GM18951 (cell line): ENCODE results near the gene ZSWIM6.
"Not testable (repeated sequence)": the region's sequence is repeated elsewhere in the genome, so short reads cannot be mapped to it uniquely, and the experiment has no call there.

Experiments used
- POLR2A ChIP-seq: IDR thresholded peaks from 4 replicates; pipeline ENCODE4 v1.6.1; 2011; ENCODE audit warnings: mild to moderate bottlenecking; ENCODE audit not compliant: insufficient read length, insufficient read depth; ENCODE audit errors: extremely low read depth
- in situ Hi-C: fragments of 300-500 bp; cut with MboI; formaldehyde crosslinking; loops from one replicate; pipeline ENCODE4 v1.12.0; 2022; ENCODE audit warnings: low sequenced_read_pairs, mixed read lengths, inconsistent platforms; ENCODE audit not compliant: unreplicated experiment

ZSWIM6 gene

DNA sequence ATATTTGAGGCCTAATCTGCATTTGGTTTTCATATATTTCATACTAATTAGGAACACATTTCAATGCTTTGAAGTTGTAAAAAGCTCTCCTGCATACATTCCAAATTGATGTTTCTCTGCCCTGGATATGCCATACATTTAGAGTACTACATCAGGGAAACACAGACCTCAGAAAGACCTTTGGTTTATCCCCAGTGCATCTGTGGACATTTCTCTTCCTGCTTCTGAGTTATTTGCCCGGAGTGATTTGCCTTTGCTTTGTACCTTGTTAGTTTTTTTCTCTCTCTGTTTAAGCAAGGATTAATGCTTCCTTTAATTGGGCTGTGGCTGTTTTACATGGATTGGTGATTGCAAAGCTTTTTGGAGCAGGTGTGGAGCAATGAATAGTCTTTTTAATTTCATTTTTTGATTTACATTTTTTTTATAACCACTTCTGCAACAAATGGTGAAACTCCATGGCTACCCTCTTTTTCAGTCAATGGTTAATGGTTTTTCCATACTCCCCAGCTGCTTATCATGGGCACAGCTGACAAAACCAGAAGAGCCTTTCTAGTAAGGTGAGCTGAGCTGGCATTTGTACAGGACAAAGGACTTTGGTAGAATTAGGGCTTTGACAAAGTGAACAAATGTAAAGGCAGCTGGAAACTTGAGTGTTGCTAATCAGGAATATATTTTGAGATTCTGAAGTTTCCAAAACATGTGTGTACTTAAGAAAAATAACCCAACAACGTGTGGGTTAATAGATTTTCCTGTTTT, 54.2 kb downstream of the ZSWIM6 start:
- in situ Hi-C loops: no loop called here
- no peak for TF ChIP-seq POLR2A

GRCh38 chr5:61389609-61390008, 57.6 kb downstream of the ZSWIM6 start:
- no peak for TF ChIP-seq POLR2A
- in situ Hi-C loops: no loop called here

GRCh38 chr5:61394078-61394704, 62.1 kb downstream of the ZSWIM6 start:
- TF ChIP-seq POLR2A: no peak
- in situ Hi-C loops: no loop called here

GRCh38 chr5:61394793-61395192, 62.7 kb downstream of the ZSWIM6 start:
- in situ Hi-C loops: no loop called here
- TF ChIP-seq POLR2A: no peak

GRCh38 chr5:61397238-61397637, 65.2 kb downstream of the ZSWIM6 start:
- no peak for TF ChIP-seq POLR2A
- in situ Hi-C loops: no loop called here

DNA sequence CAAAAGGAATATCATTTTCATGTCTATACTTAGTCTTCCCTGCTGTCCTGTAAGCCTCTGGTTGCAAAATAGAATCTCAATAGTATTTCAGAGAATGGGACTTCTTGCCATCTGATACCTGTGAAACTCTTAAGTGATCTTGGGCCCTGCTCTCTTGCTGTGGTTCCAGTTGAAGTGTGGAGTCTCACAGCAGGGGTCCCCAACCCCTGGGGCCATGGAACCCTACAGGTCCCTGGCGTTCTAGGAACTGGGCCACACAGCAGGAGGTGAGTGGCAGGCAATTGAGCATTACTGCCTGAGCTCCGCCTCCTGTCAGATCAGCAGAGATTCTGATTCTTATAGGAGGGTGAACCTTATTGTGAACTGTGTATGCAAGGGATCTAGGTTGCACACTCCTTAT, 65.9 kb downstream of the ZSWIM6 start:
- no peak for TF ChIP-seq POLR2A
- in situ Hi-C loops: no loop called here

DNA sequence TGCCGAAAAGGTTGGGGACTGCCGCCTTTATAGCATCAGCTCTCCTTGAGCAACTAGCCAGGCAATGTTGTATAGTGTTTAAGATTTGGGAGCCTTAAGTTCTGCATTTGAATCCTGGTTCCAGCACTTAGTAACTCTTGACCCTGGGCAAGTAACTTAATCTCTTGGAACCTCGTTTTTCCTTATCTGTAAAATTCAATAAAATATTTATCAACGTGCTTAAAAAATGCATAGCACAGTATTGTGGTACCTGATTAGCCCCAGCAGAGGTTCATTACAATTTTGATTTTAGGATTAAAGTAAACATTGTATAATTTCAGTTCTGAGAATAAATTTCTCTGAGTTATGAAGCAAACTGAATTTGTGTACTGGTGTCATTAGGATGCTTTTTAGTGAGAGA, 66.4 kb downstream of the ZSWIM6 start:
- no peak for TF ChIP-seq POLR2A
- in situ Hi-C loops: no loop called here

GRCh38 chr5:61399679-61400078, 67.6 kb downstream of the ZSWIM6 start:
- in situ Hi-C loops: no loop called here

GRCh38 chr5:61401726-61402125, 69.7 kb downstream of the ZSWIM6 start:
- no peak for TF ChIP-seq POLR2A
- in situ Hi-C loops: no loop called here

More at GRCh38 chr5:61399679-61400078, 67.6 kb downstream of the ZSWIM6 start:
- no peak for TF ChIP-seq POLR2A

DNA sequence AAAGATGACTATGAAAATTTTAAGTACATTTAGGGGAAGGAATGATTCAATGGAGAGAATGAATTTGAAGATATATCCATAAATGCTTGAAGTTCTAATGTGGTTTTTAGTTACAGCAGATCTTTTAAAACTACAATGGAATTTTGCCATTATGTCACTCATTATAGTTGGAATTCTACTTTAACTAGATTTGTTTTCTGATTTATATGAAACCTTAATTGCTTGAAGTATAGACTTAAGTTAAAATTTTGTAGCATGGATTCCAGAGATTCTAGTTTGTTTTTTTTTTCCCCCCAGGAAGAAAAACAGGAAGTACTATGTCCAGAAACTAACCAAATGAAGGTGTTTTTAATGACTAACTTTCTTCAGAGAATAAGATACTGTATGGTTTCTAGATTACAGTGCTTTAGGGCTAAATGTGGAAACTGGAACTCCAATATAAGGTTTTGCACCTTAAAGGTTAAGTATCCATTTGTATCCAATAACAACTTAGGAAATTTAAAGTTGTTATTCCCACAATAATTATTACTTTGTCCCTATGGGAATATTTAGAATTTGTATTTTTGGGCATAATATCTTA, 70.3 kb downstream of the ZSWIM6 start:
- no peak for TF ChIP-seq POLR2A
- in situ Hi-C loops: no loop called here

DNA sequence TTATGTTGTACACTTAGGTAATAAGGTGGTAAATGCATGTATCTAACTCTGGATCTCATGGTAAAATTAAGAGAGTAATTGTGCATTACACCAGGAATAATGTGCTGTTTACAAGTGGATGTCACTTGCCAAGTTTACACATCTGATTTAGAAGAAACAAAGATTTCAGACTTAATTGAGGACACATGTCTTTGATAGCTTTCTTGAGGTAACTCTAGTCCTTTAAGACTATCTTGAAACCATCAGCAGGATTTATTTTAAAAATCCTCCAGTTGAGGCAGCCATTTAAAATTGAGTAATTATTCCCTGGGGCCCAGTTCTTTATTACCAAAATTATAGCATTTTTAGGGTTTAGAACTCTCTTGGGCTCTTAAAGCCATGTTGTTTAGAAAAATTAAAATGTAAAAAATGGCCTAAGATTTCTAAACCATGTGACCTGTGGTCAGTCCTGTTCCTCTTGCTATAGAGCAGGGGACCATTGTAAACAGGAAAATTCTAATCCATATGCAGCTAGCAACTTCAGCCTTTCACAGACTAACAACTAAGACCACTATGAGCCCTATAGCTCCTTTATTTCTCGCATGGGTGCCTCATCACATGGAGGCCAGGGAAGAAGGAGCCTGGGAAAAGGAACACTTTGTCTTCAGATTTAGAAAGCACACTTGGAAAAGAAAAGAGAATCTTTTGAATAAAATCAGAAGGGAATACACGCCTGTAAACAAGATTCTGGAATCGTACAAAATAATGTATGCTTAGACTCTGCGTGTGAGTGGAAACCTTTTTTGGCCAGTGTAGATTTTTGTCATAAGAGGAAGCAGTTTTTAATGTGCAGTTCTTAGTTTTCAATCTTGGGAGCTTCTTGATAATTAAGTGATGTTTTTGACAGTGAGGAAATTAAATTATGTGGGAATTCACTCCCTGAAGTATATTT, 71.2 kb downstream of the ZSWIM6 start:
- in situ Hi-C loops: no loop called here

GRCh38 chr5:61405511-61406295, 73.6 kb downstream of the ZSWIM6 start:
- in situ Hi-C loops: no loop called here
- no peak for TF ChIP-seq POLR2A

More for the DNA sequence above, 71.2 kb downstream of the ZSWIM6 start:
- no peak for TF ChIP-seq POLR2A

GRCh38 chr5:61406497-61406896, 74.4 kb downstream of the ZSWIM6 start:
- in situ Hi-C loops: not testable (repeated sequence)
